GM12891 (cell line): ENCODE results near the gene ABHD10.

Experiments used
- POLR2A ChIP-seq: IDR thresholded peaks from 2 replicates; pipeline ENCODE4 v1.6.1; 2011; ENCODE audit warnings: low read depth, low read length, control low read depth
- POLR2AphosphoS5 ChIP-seq: IDR thresholded peaks from 2 replicates; pipeline ENCODE4 v1.6.1; 2011; ENCODE audit warnings: low read depth, low read length, control low read depth
- TAF1 ChIP-seq: IDR thresholded peaks from 2 replicates; pipeline ENCODE4 v1.6.1; 2011; ENCODE audit warnings: low read depth, low read length, control low read depth

- TF ChIP-seq POLR2A (no peak), POLR2AphosphoS5 (no peak), TAF1 (no peak)
Observed at GRCh38 chr3:111986800-111987199, 8.0 kb downstream of the ABHD10 start.
